ENCODE data around the gene ASMT. TPM values are rescaled to one million over a fixed set of nuclear protein-coding genes. Genes with fewer than 3 reads are reported as not detected.

Gene ASMT
- total RNA-seq, 4 donors from 2014 or later, result 1.1 TPM; not detected in 3

DNA sequence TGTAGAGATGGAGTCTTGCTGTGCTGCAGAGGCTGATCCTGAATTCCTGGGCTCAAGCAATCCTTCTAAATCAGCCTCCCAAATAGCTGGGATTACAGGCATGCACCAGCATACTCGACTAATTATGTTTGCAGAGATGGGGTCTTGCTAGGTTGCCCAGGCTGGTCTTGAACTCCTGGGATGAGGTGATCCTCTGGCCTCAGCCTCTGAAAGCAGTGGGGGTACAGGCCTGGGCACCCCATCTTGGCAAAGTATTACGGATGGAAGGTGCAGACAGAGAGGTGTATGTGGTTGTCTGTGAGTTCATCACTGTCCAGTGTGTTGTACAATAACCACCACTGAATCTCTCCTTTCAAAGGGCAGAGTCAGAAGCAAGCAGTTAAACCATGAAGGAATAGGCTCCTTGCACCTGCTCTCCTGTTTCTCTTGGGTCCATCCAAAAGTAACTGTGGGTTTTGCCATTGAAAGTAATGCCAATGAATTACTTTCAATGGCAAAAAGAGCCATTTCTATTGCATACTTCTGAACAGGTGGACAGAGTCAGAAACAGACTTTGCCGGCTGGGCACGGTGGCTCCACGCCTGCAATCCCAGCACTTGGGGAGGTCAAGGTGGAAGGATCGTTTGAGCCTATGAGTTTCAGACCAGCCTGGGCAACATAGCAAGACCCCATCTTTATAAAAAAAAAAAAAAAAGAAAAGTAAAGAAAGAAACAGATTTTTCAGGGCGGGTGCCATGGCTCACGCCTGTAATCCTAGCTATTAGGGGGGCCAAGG lies 30.4 kb upstream of the ASMT start:
- TF ChIP-seq CTCF (IDR thresholded peaks at IDR 0.05; ENCODE audit: low read depth), result no peak

DNA sequence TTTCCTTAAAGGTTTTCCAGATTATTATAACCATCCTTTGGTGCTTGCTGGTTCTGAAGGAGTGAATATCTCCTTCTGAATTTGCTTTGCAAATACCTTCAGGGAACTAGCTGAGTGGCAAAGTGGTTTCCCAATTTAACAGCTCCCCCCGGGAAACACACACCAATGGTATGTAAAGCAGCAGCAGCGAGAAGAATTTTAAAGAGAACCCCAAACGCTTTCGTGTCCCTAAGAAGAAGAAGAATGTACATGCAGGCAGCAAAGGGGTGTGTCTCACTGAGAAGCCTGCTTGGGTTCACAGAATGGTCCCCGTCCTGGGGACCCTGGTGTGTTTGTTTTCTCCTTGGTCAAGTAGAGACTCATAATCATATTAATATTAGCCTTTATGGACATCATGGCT lies 27.7 kb upstream of the ASMT start:
- TF ChIP-seq CTCF (IDR thresholded peaks at IDR 0.05; ENCODE audit: low read depth), result no peak

GRCh38 chrX:1589356-1590130 lies 25.3 kb upstream of the ASMT start:
- no peak for TF ChIP-seq CTCF (IDR thresholded peaks at IDR 0.05; ENCODE audit: low read depth)

GRCh38 chrX:1591102-1591862 lies 23.6 kb upstream of the ASMT start, which contains the start of gene AKAP17A:
AKAP17A (plus strand) TSS chrX:1591604; CDS start chrX:1593463, 1,859 bp downstream.
- TF ChIP-seq CTCF (IDR thresholded peaks at IDR 0.05; ENCODE audit: low read depth), result no peak

DNA sequence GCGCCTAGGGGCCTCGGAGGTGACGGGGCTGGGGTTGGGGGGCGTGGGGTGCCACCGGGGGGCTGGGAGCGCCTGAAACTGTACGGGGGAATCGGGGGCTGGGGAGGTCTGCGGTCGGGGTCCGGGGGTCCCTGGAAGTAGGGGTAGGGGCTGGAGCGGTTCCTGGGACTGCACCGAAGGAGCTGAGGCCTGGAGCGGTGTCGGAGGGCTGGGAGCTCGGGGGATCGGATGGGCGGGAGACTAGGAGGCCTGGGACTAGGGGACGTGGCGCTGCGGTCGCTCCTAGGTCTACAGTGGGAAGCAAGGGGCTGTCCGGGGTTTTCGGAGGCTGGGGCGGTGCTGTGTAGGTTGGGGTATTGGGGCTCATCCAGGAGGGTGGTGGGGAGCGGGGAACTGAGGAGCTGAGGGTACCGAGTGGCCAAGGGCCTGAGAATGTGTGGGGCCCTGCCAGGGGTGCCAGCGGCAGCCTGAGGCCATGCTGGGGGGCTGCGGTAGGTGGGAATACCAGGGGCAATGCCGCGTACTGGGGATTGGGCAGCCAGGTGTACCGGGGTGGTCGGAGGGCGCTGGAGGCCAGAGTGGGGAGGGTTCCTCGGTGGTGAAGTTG lies 22.9 kb upstream of the ASMT start:
- no peak for TF ChIP-seq CTCF (IDR thresholded peaks at IDR 0.05; ENCODE audit: low read depth)

DNA sequence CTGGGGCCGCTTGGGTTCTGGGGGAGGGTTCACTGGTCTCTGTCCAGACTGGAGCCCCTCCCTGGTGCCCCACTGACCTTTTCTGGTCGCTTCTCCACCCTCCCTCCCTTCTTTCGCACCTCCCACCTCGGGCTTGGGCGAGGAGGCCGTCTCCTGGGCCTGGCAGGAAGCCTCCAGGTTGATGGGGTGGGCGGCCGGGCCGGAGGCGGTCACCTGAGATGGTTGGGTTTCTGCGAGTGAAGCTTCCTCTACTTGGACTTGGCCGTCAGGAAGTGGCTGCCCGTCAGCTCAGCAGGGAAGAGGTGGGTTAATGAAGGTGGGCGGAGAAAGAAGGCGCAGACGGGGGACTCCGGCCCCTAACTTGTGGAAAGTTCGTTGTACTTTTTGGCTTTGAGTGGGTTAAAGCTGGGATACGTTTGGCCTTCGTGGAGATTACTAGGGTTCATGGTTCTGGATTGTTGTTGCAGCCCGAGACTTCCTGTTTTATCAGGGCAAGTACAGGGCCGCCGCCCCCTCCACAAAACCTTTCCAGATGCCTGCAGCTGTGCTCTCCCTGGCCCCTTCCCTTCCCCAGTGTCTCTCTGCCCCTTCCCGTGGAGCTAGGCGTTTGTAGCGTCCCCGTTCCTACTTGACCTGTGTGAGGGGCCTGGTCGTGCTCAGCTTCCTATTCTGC lies 22.3 kb upstream of the ASMT start:
- no peak for TF ChIP-seq CTCF (IDR thresholded peaks at IDR 0.05; ENCODE audit: low read depth)

Data from subcutaneous adipose tissue (tissue), 4 donors.